SJCRH30 (cell line): Measurements from ENCODE around the gene CDH4. TPM values are rescaled to one million over a fixed set of nuclear protein-coding genes. Genes with fewer than 3 reads are reported as not detected.

Experiments
- DNase-seq, 2 experiments: peaks; one replicate each; pipeline ENCODE4 v3.0.0-alpha.2; 2015 to 2020
- H3K27ac ChIP-seq: fragments of 250-450 bp; sonication (Bioruptor Pico); 2 replicates; pipeline ENCODE4 v1.5.1; 2020; ENCODE audit warnings: mild to moderate bottlenecking, moderate library complexity
- H3K27me3 ChIP-seq: fragments of 250-450 bp; sonication (Bioruptor Pico); 2 replicates; pipeline ENCODE4 v1.5.1; 2020; ENCODE audit warnings: mild to moderate bottlenecking, moderate library complexity
- H3K36me3 ChIP-seq: fragments of 250-450 bp; sonication (Bioruptor Pico); 2 replicates; pipeline ENCODE4 v1.5.1; 2020; ENCODE audit warnings: mild to moderate bottlenecking, moderate library complexity
- H3K4me1 ChIP-seq: fragments of 250-450 bp; sonication (Bioruptor Pico); 2 replicates; pipeline ENCODE4 v1.5.1; 2020; ENCODE audit warnings: mild to moderate bottlenecking, moderate library complexity
- H3K4me3 ChIP-seq: fragments of 250-450 bp; sonication (Bioruptor Pico); 2 replicates; pipeline ENCODE4 v1.5.1; 2020; ENCODE audit warnings: mild to moderate bottlenecking, moderate library complexity
- H3K9me3 ChIP-seq: fragments of 250-450 bp; sonication (Bioruptor Pico); replicated peaks from 2 replicates; pipeline ENCODE4 v1.5.1; 2020; ENCODE audit warnings: mild to moderate bottlenecking, moderate library complexity
- total RNA-seq: library from RNA; depleted of rRNA; stranded (reverse); fragments of >200 nt; shearing (Covaris generic); gene quantifications from 2 replicates; pipeline ENCODE4 v1.2.3, GENCODE V29; 2014

The CDH4 gene
- total RNA-seq, 1 experiment from 2014 or later, result 0.06 TPM

- DNase-seq, result peak in 1 of 2 experiments; percentile 35
- peaks cover 11% of the 10 kb centered on the region; the same call in 1 of the 2 replicates for H3K27me3 ChIP-seq
- no peaks in the 10 kb centered on the region for H3K36me3 ChIP-seq
- H3K27ac ChIP-seq, result no peak overlapping the region
- no peak overlapping the region for H3K4me3 ChIP-seq
- H3K9me3 ChIP-seq, result no peaks in the 10 kb centered on the region; the same call in 1 of the 2 replicates
- peaks cover 4% of the 10 kb centered on the region; the same call in 1 of the 2 replicates for H3K4me1 ChIP-seq
Observed at GRCh38 chr20:61753316-61753942, 501.4 kb downstream of the CDH4 start.

- no peak for DNase-seq
- Histone ChIP-seq H3K27ac (no peak overlapping the region), H3K4me3 (no peak overlapping the region), H3K36me3 (no peaks in the 10 kb centered on the region), H3K27me3 (peaks cover 17% of the 10 kb centered on the region; the same call in 1 of the 2 replicates), H3K9me3 (no peaks in the 10 kb centered on the region; the same call in 1 of the 2 replicates), H3K4me1 (peaks cover 4% of the 10 kb centered on the region; the same call in 1 of the 2 replicates)
Observed at GRCh38 chr20:61753987-61754956, 502.2 kb downstream of the CDH4 start.

- Histone ChIP-seq H3K36me3 (no peaks in the 10 kb centered on the region), H3K4me1 (peaks cover 4% of the 10 kb centered on the region; the same call in 1 of the 2 replicates), H3K4me3 (no peak overlapping the region), H3K9me3 (no peaks in the 10 kb centered on the region; the same call in 1 of the 2 replicates), H3K27me3 (peaks cover 24% of the 10 kb centered on the region), H3K27ac (no peak overlapping the region)
- no peak for DNase-seq
Observed at GRCh38 chr20:61754976-61755778, 503.1 kb downstream of the CDH4 start.

- peak in 1 of 2 experiments; percentile 57 for DNase-seq
- Histone ChIP-seq H3K27me3 (peaks cover 35% of the 10 kb centered on the region), H3K36me3 (no peaks in the 10 kb centered on the region), H3K4me1 (peaks cover 4% of the 10 kb centered on the region; the same call in 1 of the 2 replicates), H3K27ac (no peak overlapping the region), H3K4me3 (no peak overlapping the region), H3K9me3 (no peaks in the 10 kb centered on the region)
Observed at GRCh38 chr20:61755971-61756845, 504.1 kb downstream of the CDH4 start.

GRCh38 chr20:61756966-61757677, 505.1 kb downstream of the CDH4 start:
- Histone ChIP-seq H3K27ac (no peak overlapping the region), H3K36me3 (no peaks in the 10 kb centered on the region), H3K27me3 (peaks cover 44% of the 10 kb centered on the region), H3K4me1 (peaks cover 4% of the 10 kb centered on the region; the same call in 1 of the 2 replicates), H3K9me3 (no peaks in the 10 kb centered on the region), H3K4me3 (no peak overlapping the region)
- no peak for DNase-seq

- Histone ChIP-seq H3K27ac (no peak overlapping the region), H3K9me3 (no peaks in the 10 kb centered on the region), H3K27me3 (peaks cover 52% of the 10 kb centered on the region), H3K4me3 (no peak overlapping the region), H3K4me1 (peaks cover 4% of the 10 kb centered on the region; the same call in 1 of the 2 replicates), H3K36me3 (no peaks in the 10 kb centered on the region)
- no peak for DNase-seq
Observed at GRCh38 chr20:61757678-61758563, 505.9 kb downstream of the CDH4 start.

- DNase-seq, result no peak
- Histone ChIP-seq H3K9me3 (no peaks in the 10 kb centered on the region), H3K4me1 (peaks cover 2% of the 10 kb centered on the region; the same call in 1 of the 2 replicates), H3K27me3 (peaks cover 58% of the 10 kb centered on the region), H3K4me3 (no peak overlapping the region), H3K36me3 (no peaks in the 10 kb centered on the region), H3K27ac (no peak overlapping the region)
Observed at GRCh38 chr20:61758564-61759200, 506.6 kb downstream of the CDH4 start.

GRCh38 chr20:61759286-61760065, 507.4 kb downstream of the CDH4 start:
- Histone ChIP-seq H3K36me3 (no peaks in the 10 kb centered on the region), H3K9me3 (no peaks in the 10 kb centered on the region), H3K27ac (no peak overlapping the region), H3K4me3 (no peak overlapping the region), H3K27me3 (peaks cover 66% of the 10 kb centered on the region), H3K4me1 (no peaks in the 10 kb centered on the region; the same call in 1 of the 2 replicates)
- DNase-seq, result no peak

GRCh38 chr20:61760321-61760720, 508.3 kb downstream of the CDH4 start:
- no peaks in the 10 kb centered on the region for H3K36me3 ChIP-seq
- no peaks in the 10 kb centered on the region for H3K9me3 ChIP-seq
- peaks cover 73% of the 10 kb centered on the region for H3K27me3 ChIP-seq
- H3K4me3 ChIP-seq, result no peak overlapping the region
- DNase-seq, result no peak
- no peak overlapping the region for H3K27ac ChIP-seq
- H3K4me1 ChIP-seq, result no peaks in the 10 kb centered on the region; the same call in 1 of the 2 replicates

- no peak overlapping the region for H3K4me3 ChIP-seq
- H3K27me3 ChIP-seq, result peaks cover 77% of the 10 kb centered on the region
- no peaks in the 10 kb centered on the region for H3K36me3 ChIP-seq
- no peak overlapping the region for H3K27ac ChIP-seq
- no peaks in the 10 kb centered on the region; the same call in 1 of the 2 replicates for H3K4me1 ChIP-seq
- H3K9me3 ChIP-seq, result no peaks in the 10 kb centered on the region
- no peak for DNase-seq
Observed at GRCh38 chr20:61760731-61761130, 508.7 kb downstream of the CDH4 start.

GRCh38 chr20:61761453-61762166, 509.5 kb downstream of the CDH4 start:
- H3K27me3 ChIP-seq, result peaks cover 84% of the 10 kb centered on the region
- no peaks in the 10 kb centered on the region for H3K4me1 ChIP-seq
- DNase-seq, result no peak

More at GRCh38 chr20:61761453-61762166, 509.5 kb downstream of the CDH4 start:
- no peaks in the 10 kb centered on the region for H3K9me3 ChIP-seq
- H3K4me3 ChIP-seq, result no peak overlapping the region
- no peak overlapping the region for H3K27ac ChIP-seq
- H3K36me3 ChIP-seq, result no peaks in the 10 kb centered on the region
